DOHH2 (cell line): ENCODE data around the gene FNIP2.

Experiments used
- H3F3A ChIP-seq: fragments of 200-600 bp; sonication (generic), shearing (Covaris generic); 2 replicates; pipeline ENCODE4 v1.6.0; 2016; ENCODE audit warnings: antibody characterized with exemption, mild to moderate bottlenecking; ENCODE audit not compliant: control insufficient read depth, insufficient read depth
- H3K27ac ChIP-seq: fragments of 200-600 bp; sonication (generic); 2 replicates; pipeline ENCODE4 v1.5.1; 2014; ENCODE audit warnings: low read depth, mild to moderate bottlenecking, low read length, moderate library complexity
- H3K27me3 ChIP-seq: fragments of 200-600 bp; sonication (generic); 2 replicates; pipeline ENCODE4 v1.6.1; 2014; ENCODE audit warnings: mild to moderate bottlenecking, low read length, mixed read lengths; ENCODE audit not compliant: control insufficient read depth
- H3K36me3 ChIP-seq: fragments of 200-600 bp; sonication (generic); 2 replicates; pipeline ENCODE4 v1.6.1; 2014; ENCODE audit warnings: mild to moderate bottlenecking, low read length, moderate library complexity, mixed read lengths; ENCODE audit not compliant: control insufficient read depth
- H3K4me1 ChIP-seq: fragments of 200-600 bp; sonication (generic); 2 replicates; pipeline ENCODE4 v1.6.1; 2014; ENCODE audit warnings: mild to moderate bottlenecking, low read length, mixed read lengths; ENCODE audit not compliant: control insufficient read depth
- H3K4me2 ChIP-seq: fragments of 200-600 bp; sonication (generic); 2 replicates; pipeline ENCODE4 v1.6.0; 2014; ENCODE audit warnings: mild to moderate bottlenecking, low read length, moderate library complexity
- H3K4me3 ChIP-seq: fragments of 200-600 bp; sonication (generic); 2 replicates; pipeline ENCODE4 v1.5.1; 2014; ENCODE audit warnings: mild to moderate bottlenecking, low read length, mixed read lengths
- H3K79me2 ChIP-seq: fragments of 200-600 bp; sonication (generic); 2 replicates; pipeline ENCODE4 v1.6.1; 2014; ENCODE audit warnings: mild to moderate bottlenecking, low read length, mixed read lengths; ENCODE audit not compliant: control insufficient read depth
- H3K9me2 ChIP-seq: fragments of 200-600 bp; sonication (generic); replicated peaks from 2 replicates; pipeline ENCODE4 v1.6.1; 2014; ENCODE audit warnings: mild to moderate bottlenecking, low read length, mixed read lengths; ENCODE audit not compliant: control insufficient read depth
- H3K9me3 ChIP-seq: fragments of 200-600 bp; sonication (generic); 2 replicates; pipeline ENCODE4 v1.6.1; 2014; ENCODE audit warnings: antibody characterized with exemption, low read length, mixed read lengths; ENCODE audit not compliant: control insufficient read depth, insufficient read depth
- H4K20me1 ChIP-seq: fragments of 200-600 bp; sonication (generic); 2 replicates; pipeline ENCODE4 v1.6.0; 2014; ENCODE audit warnings: low read depth, mild to moderate bottlenecking, antibody characterized with exemption, low read length, moderate library complexity; ENCODE audit not compliant: control insufficient read depth, insufficient read depth
- EZH2phosphoT487 ChIP-seq: fragments of 200-600 bp; sonication (generic); IDR thresholded peaks from 2 replicates; pipeline ENCODE4 v1.6.1; 2017; ENCODE audit warnings: borderline replicate concordance, mild to moderate bottlenecking, antibody characterized with exemption, low read length, moderate library complexity, mixed read lengths
- TF ChIP-seq, protein P1 (sequence below): fragments of 200-600 bp; sonication (generic); IDR thresholded peaks from one replicate; pipeline ENCODE4 v1.5.1; 2014; ENCODE audit warnings: antibody characterized with exemption, mild to moderate bottlenecking, low read depth, low read length; ENCODE audit not compliant: poor library complexity, severe bottlenecking

FNIP2 gene

GRCh38 chr4:158861766-158862165 lies 92.9 kb downstream of the FNIP2 start:
- H4K20me1 ChIP-seq: peaks cover 5% of the 10 kb centered on the region; the same call in 1 of the 2 replicates
- H3K27ac ChIP-seq: no peak overlapping the region
- TF ChIP-seq, protein P1, sequence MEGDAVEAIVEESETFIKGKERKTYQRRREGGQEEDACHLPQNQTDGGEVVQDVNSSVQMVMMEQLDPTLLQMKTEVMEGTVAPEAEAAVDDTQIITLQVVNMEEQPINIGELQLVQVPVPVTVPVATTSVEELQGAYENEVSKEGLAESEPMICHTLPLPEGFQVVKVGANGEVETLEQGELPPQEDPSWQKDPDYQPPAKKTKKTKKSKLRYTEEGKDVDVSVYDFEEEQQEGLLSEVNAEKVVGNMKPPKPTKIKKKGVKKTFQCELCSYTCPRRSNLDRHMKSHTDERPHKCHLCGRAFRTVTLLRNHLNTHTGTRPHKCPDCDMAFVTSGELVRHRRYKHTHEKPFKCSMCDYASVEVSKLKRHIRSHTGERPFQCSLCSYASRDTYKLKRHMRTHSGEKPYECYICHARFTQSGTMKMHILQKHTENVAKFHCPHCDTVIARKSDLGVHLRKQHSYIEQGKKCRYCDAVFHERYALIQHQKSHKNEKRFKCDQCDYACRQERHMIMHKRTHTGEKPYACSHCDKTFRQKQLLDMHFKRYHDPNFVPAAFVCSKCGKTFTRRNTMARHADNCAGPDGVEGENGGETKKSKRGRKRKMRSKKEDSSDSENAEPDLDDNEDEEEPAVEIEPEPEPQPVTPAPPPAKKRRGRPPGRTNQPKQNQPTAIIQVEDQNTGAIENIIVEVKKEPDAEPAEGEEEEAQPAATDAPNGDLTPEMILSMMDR: no peak
- TF ChIP-seq EZH2phosphoT487: no peak
- no peaks in the 10 kb centered on the region for H3K9me3 ChIP-seq
- no peak overlapping the region for H3K4me2 ChIP-seq
- no peaks in the 10 kb centered on the region for H3K9me2 ChIP-seq
- H3K27me3 ChIP-seq: no peaks in the 10 kb centered on the region
- no peaks in the 10 kb centered on the region for H3K79me2 ChIP-seq
- H3F3A ChIP-seq: no peaks in the 10 kb centered on the region; the same call in 1 of the 2 replicates
- peaks cover 21% of the 10 kb centered on the region for H3K4me1 ChIP-seq
- H3K36me3 ChIP-seq: no peaks in the 10 kb centered on the region
- H3K4me3 ChIP-seq: no peak overlapping the region

DNA sequence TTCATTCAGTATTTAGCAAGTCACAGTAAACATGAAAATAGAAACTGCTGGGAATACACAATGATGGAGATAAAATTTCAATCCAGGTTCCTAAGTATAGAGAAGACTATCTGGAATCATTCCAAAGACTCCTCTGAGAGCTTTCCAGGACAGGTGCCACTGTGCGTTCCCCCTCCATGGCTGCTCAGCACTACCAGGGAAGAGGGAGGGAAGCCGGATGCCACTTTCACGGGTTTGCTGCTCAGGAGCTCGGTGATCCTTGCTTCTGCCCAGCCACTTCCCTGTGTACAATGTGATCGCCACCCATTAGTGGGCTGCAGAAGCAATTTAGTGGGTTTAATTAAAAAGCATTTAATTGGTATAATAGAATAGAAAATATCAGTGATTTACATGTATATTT lies 94.5 kb downstream of the FNIP2 start:
- no peaks in the 10 kb centered on the region for H3K9me3 ChIP-seq
- H3K4me2 ChIP-seq: no peak overlapping the region
- peaks cover 14% of the 10 kb centered on the region for H3K4me1 ChIP-seq
- H3K79me2 ChIP-seq: no peaks in the 10 kb centered on the region
- no peak overlapping the region for H3K27ac ChIP-seq
- H3F3A ChIP-seq: no peaks in the 10 kb centered on the region; the same call in 1 of the 2 replicates
- no peaks in the 10 kb centered on the region for H3K27me3 ChIP-seq
- no peak for TF ChIP-seq EZH2phosphoT487
- TF ChIP-seq, protein P1: no peak
- no peak overlapping the region for H3K4me3 ChIP-seq
- H3K36me3 ChIP-seq: no peaks in the 10 kb centered on the region
- H3K9me2 ChIP-seq: no peaks in the 10 kb centered on the region
- H4K20me1 ChIP-seq: no peaks in the 10 kb centered on the region

DNA sequence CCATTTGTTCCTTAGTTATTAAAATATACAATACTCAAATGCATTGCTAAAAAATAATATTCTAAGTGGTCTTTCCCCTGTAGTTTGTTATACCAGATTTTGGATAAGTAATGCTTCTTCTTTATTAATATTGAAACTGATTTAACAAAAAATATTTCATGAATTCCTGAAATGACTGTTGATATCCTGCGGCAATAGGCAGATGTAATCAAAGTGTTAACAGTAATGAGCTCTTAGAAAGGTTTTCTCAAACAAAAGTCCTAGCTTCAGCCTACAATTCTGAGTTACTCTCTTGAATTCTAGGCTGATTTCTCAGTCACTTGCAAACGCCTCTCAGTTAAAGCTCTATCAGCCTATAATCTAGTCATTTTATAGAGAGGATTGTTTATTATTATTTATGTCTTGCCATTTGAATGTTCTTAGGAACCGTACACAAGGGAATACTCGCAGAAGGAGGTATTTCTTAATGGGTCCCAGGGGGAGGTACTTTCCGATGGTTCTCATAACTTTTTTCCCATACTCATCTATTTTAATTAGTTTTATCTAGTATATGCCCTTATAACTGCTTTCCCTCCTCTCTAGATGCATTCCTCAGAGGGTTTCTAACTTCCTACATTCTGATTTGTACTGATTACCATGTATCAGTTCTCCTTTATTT lies 96.8 kb downstream of the FNIP2 start:
- no peak overlapping the region for H3K4me2 ChIP-seq
- no peak overlapping the region for H3K4me3 ChIP-seq
- H3K9me2 ChIP-seq: no peaks in the 10 kb centered on the region
- no peaks in the 10 kb centered on the region for H3K36me3 ChIP-seq
- H4K20me1 ChIP-seq: no peaks in the 10 kb centered on the region
- no peak for TF ChIP-seq EZH2phosphoT487
- TF ChIP-seq, protein P1: no peak
- no peak overlapping the region for H3K27ac ChIP-seq
- H3K4me1 ChIP-seq: peaks cover 18% of the 10 kb centered on the region
- no peaks in the 10 kb centered on the region for H3F3A ChIP-seq
- H3K9me3 ChIP-seq: no peaks in the 10 kb centered on the region
- H3K27me3 ChIP-seq: no peaks in the 10 kb centered on the region
- H3K79me2 ChIP-seq: no peaks in the 10 kb centered on the region
